Measurements from ENCODE around the gene GBA3.
A peak's percentile ranks its signal among the peaks of the same experiment; 100 is the strongest.

The GBA3 gene

GRCh38 chr4:22688236-22688635, 4.5 kb upstream of the GBA3 start:
- peak; percentile 10 for DNase-seq (ENCODE audit: low read depth)
- TF ChIP-seq CTCF (IDR thresholded peaks at IDR 0.05; ENCODE audit: low read length, missing control alignments) = no peak
- H3K4me3 ChIP-seq (replicated peaks; ENCODE audit: low read depth, low read length) = no peak overlapping the region

GRCh38 chr4:22689428-22689827, 3.3 kb upstream of the GBA3 start:
- no peak for TF ChIP-seq CTCF (IDR thresholded peaks at IDR 0.05; ENCODE audit: low read length, missing control alignments)
- no peak overlapping the region for H3K4me3 ChIP-seq (replicated peaks; ENCODE audit: low read depth, low read length)
- DNase-seq (ENCODE audit: low read depth) = no peak

- no peak overlapping the region for H3K4me3 ChIP-seq (replicated peaks; ENCODE audit: low read depth, low read length)
- no peak for TF ChIP-seq CTCF (IDR thresholded peaks at IDR 0.05; ENCODE audit: low read length, missing control alignments)
- no peak for DNase-seq (ENCODE audit: low read depth)
These were observed 2.3 kb downstream of the GBA3 start for GRCh38 chr4:22695029-22695428.

- no peak for TF ChIP-seq CTCF (IDR thresholded peaks at IDR 0.05; ENCODE audit: low read length, missing control alignments)
- DNase-seq (ENCODE audit: low read depth) = no peak
- no peak overlapping the region for H3K4me3 ChIP-seq (replicated peaks; ENCODE audit: low read depth, low read length)
These were observed 3.2 kb downstream of the GBA3 start for GRCh38 chr4:22695917-22696316.

GRCh38 chr4:22703912-22704311, 11.2 kb downstream of the GBA3 start:
- no peak for DNase-seq (ENCODE audit: low read depth)
- TF ChIP-seq CTCF (IDR thresholded peaks at IDR 0.05; ENCODE audit: low read length, missing control alignments) = no peak
- no peak overlapping the region for H3K4me3 ChIP-seq (replicated peaks; ENCODE audit: low read depth, low read length)

- no peak for DNase-seq (ENCODE audit: low read depth)
- TF ChIP-seq CTCF (IDR thresholded peaks at IDR 0.05; ENCODE audit: low read length, missing control alignments) = no peak
- no peak overlapping the region for H3K4me3 ChIP-seq (replicated peaks; ENCODE audit: low read depth, low read length)
These were observed 14.7 kb downstream of the GBA3 start for GRCh38 chr4:22707390-22707789.

GRCh38 chr4:22708961-22709360, 16.2 kb downstream of the GBA3 start:
- no peak for TF ChIP-seq CTCF (IDR thresholded peaks at IDR 0.05; ENCODE audit: low read length, missing control alignments)
- H3K4me3 ChIP-seq (replicated peaks; ENCODE audit: low read depth, low read length) = no peak overlapping the region
- DNase-seq (ENCODE audit: low read depth) = no peak

All from fibroblast of pulmonary artery (primary cell).